ENCODE data around the gene PRAC2. TPM values are rescaled to one million over a fixed set of nuclear protein-coding genes. Genes with fewer than 3 reads are reported as not detected.

PRAC2 gene
- total RNA-seq, 6 experiments from 2014 or later, result not detected

DNA sequence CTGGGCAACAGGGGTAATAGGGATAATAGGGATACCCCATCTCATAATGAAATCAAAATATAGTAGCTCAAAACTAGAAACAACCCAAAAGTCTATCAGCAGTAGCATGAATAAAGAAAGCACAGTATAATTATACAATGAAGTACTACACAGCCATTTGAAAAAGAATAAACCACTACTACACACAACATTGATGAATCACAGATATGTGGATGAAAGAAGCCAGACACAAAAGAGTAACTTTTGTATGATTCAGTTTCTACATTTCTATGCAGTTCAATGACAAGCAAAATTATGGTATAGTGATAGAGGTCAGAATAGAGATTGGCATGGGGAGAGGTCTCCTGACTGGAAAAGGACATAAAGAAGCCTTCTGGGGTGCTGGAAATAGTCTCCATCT is 8.4 kb downstream of the PRAC2 start:
- Mint-ChIP-seq H3K4me1 (ENCODE audit: low read depth) (peaks cover 6% of the 10 kb centered on the region; the same call in 1 of the 2 replicates), H3K4me3 (no peak overlapping the region), H3K27ac (no peak overlapping the region), H3K9me3 (no peaks in the 10 kb centered on the region), H3K27me3 (ENCODE audit: insufficient read depth) (peaks cover 87% of the 10 kb centered on the region), H3K36me3 (ENCODE audit: low read depth) (no peaks in the 10 kb centered on the region)
- TF ChIP-seq CTCF (IDR thresholded peaks at IDR 0.05), result no peak
- DNase-seq, result no peak

DNA sequence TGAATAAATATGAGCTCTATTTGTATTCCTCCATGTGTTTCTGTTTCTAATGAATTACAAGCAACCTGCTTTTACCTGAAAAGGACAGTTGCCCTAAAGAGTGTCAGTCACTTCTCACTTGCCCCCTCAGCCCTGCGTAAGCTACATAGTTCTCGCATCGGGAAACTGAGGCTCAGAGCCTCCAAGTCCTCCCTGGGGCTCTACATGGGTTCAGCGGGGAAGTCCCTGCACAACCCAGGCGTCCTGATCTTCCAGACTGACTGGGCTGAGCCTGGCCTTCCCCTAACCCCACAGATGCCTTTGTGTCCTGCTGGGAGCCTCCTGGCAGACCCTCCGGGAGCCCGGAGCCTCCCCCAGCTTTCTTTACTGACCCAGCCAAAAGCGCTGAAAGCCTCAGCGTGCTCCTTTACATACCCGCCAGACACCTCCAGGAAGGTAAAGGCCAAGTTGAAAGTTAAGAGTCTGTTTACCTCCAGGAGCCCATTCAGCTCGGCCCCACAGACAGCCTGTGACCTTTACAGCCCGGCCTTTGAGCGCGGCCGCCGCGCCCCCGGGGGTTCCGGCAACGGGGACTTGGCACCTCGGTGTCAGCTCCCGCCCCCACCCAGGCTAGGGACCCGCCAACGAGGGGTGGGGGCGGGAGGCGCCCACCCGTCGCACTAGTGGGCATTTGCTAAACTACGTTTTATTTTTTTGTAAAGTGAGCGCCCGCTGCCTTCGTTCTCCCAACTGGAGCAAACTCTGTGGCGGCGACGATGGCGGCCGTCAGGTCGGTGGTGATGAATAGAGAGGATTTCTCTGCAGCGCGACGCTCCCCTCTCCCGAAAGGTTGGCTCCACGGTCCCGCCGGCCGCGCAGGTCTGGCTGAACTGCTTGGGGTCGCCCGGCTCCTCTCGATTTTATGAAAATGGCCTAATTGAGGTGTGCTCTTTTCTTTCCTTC is 10.0 kb downstream of the PRAC2 start:
- Mint-ChIP-seq H3K27ac (no peak overlapping the region), H3K27me3 (ENCODE audit: insufficient read depth) (peaks cover 86% of the 10 kb centered on the region), H3K36me3 (ENCODE audit: low read depth) (no peaks in the 10 kb centered on the region), H3K9me3 (no peaks in the 10 kb centered on the region), H3K4me1 (ENCODE audit: low read depth) (peaks cover 6% of the 10 kb centered on the region; the same call in 1 of the 2 replicates), H3K4me3 (no peak overlapping the region)
- no peak for TF ChIP-seq CTCF (IDR thresholded peaks at IDR 0.05)
- no peak for DNase-seq

DNA sequence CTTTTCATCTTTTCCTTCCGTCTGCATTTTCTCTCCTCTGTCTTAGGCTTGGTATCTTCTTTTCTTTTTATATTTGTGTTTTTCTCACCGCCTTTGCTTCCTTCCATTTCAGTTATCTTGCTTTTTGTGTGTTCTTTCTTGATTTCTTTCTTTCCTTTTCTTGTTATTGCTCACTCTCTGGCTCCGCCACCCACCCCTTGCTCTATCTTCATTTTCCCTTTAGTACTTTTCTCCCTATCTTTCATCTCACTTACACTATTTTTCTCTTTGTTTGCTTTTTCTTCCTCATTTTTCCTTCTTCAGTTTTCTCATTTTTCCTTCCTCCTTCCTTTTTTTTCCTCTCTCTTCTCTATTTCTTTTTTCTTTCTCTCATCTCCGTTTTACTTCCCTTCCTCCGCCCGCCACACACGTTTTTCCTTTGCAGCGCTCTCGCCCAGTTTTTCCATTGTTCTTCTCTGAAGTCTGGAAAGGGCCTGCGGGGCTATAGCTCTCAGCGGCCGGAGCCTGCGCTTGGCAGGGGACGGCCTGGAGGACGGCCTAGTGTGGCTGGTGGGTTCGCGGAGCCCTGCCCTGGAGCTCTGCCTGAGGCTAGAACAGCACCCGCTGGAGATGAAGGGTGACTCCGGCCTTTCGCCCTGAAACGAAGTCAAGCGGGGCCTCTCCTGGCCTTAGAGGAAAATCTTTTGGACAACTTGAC is 10.8 kb downstream of the PRAC2 start:
- H3K36me3 Mint-ChIP-seq (ENCODE audit: low read depth), result no peaks in the 10 kb centered on the region
- DNase-seq, result no peak
- peaks cover 87% of the 10 kb centered on the region for H3K27me3 Mint-ChIP-seq (ENCODE audit: insufficient read depth)
- H3K27ac Mint-ChIP-seq, result no peak overlapping the region
- no peaks in the 10 kb centered on the region for H3K9me3 Mint-ChIP-seq
- peaks cover 3% of the 10 kb centered on the region; the same call in 1 of the 2 replicates for H3K4me1 Mint-ChIP-seq (ENCODE audit: low read depth)
- TF ChIP-seq CTCF (IDR thresholded peaks at IDR 0.05), result no peak
- no peak overlapping the region for H3K4me3 Mint-ChIP-seq

GRCh38 chr17:48734333-48735061 is 11.5 kb downstream of the PRAC2 start:
- H3K27ac Mint-ChIP-seq, result no peak overlapping the region
- no peak for TF ChIP-seq CTCF (IDR thresholded peaks at IDR 0.05)
- H3K4me1 Mint-ChIP-seq (ENCODE audit: low read depth), result no peaks in the 10 kb centered on the region
- peaks cover 86% of the 10 kb centered on the region for H3K27me3 Mint-ChIP-seq (ENCODE audit: insufficient read depth)
- no peaks in the 10 kb centered on the region for H3K9me3 Mint-ChIP-seq
- H3K4me3 Mint-ChIP-seq, result no peak overlapping the region
- no peaks in the 10 kb centered on the region for H3K36me3 Mint-ChIP-seq (ENCODE audit: low read depth)
- no peak for DNase-seq

DNA sequence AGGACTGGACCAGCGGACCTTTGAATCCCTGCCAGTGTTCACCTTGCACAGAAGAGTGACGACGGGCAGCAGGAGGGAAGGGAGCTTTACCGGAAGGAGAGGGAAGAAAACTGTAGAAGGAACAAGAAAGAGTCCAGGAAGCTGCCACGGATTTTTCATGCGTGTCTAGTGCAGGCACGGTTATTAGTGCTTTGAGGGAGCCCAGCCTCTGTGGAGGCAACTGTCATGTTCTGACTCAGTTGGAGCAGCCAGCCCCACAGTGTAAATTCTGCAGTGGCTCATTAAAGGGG is 12.0 kb downstream of the PRAC2 start:
- Mint-ChIP-seq H3K4me3 (no peak overlapping the region), H3K27me3 (ENCODE audit: insufficient read depth) (peaks cover 85% of the 10 kb centered on the region), H3K36me3 (ENCODE audit: low read depth) (no peaks in the 10 kb centered on the region), H3K27ac (no peak overlapping the region), H3K9me3 (no peaks in the 10 kb centered on the region), H3K4me1 (ENCODE audit: low read depth) (no peaks in the 10 kb centered on the region)
- TF ChIP-seq CTCF (IDR thresholded peaks at IDR 0.05), result no peak
- DNase-seq, result no peak

Measured in HFFc6 (cell line).